LNCaP clone FGC (cell line): ENCODE data around the gene ANKS1A.

Experiments
- DNase-seq: peaks from one replicate; pipeline ENCODE4 v3.0.0-alpha.2; 2011; ENCODE audit warnings: low read depth
- H3K4me3 ChIP-seq: 2 replicates; pipeline ENCODE4 v1.5.1; 2011; ENCODE audit warnings: mild to moderate bottlenecking, low read depth, low read length, control low read depth
- TF ChIP-seq, protein P1 (sequence below): IDR thresholded peaks from 2 replicates; pipeline ENCODE4 v1.5.1; 2012; ENCODE audit warnings: mild to moderate bottlenecking; ENCODE audit not compliant: control insufficient read depth, insufficient read depth; ENCODE audit errors: extremely low read depth

Gene ANKS1A

GRCh38 chr6:35047265-35048011 lies 158.4 kb downstream of the ANKS1A start:
- no peak overlapping the region for H3K4me3 ChIP-seq
- no peak for DNase-seq
- TF ChIP-seq, protein P1, sequence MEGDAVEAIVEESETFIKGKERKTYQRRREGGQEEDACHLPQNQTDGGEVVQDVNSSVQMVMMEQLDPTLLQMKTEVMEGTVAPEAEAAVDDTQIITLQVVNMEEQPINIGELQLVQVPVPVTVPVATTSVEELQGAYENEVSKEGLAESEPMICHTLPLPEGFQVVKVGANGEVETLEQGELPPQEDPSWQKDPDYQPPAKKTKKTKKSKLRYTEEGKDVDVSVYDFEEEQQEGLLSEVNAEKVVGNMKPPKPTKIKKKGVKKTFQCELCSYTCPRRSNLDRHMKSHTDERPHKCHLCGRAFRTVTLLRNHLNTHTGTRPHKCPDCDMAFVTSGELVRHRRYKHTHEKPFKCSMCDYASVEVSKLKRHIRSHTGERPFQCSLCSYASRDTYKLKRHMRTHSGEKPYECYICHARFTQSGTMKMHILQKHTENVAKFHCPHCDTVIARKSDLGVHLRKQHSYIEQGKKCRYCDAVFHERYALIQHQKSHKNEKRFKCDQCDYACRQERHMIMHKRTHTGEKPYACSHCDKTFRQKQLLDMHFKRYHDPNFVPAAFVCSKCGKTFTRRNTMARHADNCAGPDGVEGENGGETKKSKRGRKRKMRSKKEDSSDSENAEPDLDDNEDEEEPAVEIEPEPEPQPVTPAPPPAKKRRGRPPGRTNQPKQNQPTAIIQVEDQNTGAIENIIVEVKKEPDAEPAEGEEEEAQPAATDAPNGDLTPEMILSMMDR: no peak

- H3K4me3 ChIP-seq: no peak overlapping the region
- TF ChIP-seq, protein P1: no peak
- no peak for DNase-seq
Observed at GRCh38 chr6:35048031-35048613, 159.1 kb downstream of the ANKS1A start.

DNA sequence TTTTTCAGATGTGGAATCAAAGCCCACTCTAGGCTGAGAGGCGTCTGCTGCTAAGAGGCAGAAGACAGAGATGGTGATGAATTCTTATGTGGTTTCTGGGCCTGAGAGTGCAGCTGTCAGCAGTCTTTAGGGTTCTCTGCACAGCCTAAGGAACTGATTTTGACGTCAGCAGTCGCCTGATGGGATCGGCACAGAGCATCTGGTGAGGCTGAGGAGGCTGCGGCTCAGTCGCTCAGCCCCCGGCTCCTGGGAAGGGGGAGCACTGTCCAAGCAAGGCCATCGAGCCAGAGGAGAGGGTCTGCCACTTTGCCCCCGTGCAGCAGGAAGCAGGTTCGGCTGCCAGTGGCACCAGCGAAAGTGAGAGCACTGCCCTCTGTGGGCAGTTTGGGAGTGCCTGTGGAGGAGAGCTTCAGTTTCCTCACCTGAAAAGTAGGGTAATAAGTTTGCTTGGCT lies 159.6 kb downstream of the ANKS1A start:
- no peak overlapping the region for H3K4me3 ChIP-seq
- TF ChIP-seq, protein P1: 0 out of 2 replicates have a peak, but pooled peaks have one; percentile 17
- DNase-seq: no peak

- TF ChIP-seq, protein P1: no peak
- H3K4me3 ChIP-seq: no peak overlapping the region
- no peak for DNase-seq
Observed at GRCh38 chr6:35049156-35049735, 160.2 kb downstream of the ANKS1A start.

GRCh38 chr6:35049900-35050756 lies 161.1 kb downstream of the ANKS1A start:
- TF ChIP-seq, protein P1: no peak
- DNase-seq: no peak
- H3K4me3 ChIP-seq: no peak overlapping the region

- no peak overlapping the region for H3K4me3 ChIP-seq
- no peak for DNase-seq
- TF ChIP-seq, protein P1: no peak
Observed at GRCh38 chr6:35050757-35051330, 161.8 kb downstream of the ANKS1A start.
